Activated CD8-positive, alpha-beta T cell treated with anti-CD3 and anti-CD28 coated beads for 36 hours (primary cell): Measurements from ENCODE around the gene FRS2. TPM values are rescaled to one million over a fixed set of nuclear protein-coding genes. Genes with fewer than 3 reads are reported as not detected.

Experiments used
- ATAC-seq: fragments of 200-7000 bp; cut with Tn5 transposase; one replicate; pipeline ENCODE4 v1.10.0; 2021; ENCODE audit warnings: mild to moderate bottlenecking, moderate library complexity
- CTCF ChIA-PET: fragments of 350-600 bp; sonication (Branson Sonifier 250); formaldehyde crosslinking; loops from one replicate; lab custom pipeline; 2021; ENCODE audit warnings: antibody characterized with exemption; lab: Charles Lee
- POLR2A ChIA-PET: fragments of 350-600 bp; sonication (Branson Sonifier 250); formaldehyde crosslinking; loops from one replicate; lab custom pipeline; 2021; ENCODE audit warnings: antibody characterized with exemption; lab: Charles Lee
- DNase-seq: peaks from one replicate; pipeline ENCODE4 v3.0.0-alpha.2; 2020
- H3K27ac Mint-ChIP-seq: one replicate; pipeline ENCODE4 v1.8.0; 2021; ENCODE audit warnings: mild to moderate bottlenecking, mixed read lengths
- H3K27me3 Mint-ChIP-seq: one replicate; pipeline ENCODE4 v1.8.0; 2021; ENCODE audit warnings: mixed read lengths
- H3K36me3 Mint-ChIP-seq: one replicate; pipeline ENCODE4 v1.8.0; 2021; ENCODE audit warnings: low read depth, mixed read lengths
- H3K4me1 Mint-ChIP-seq: one replicate; pipeline ENCODE4 v1.8.0; 2021; ENCODE audit warnings: low read depth, mixed read lengths
- H3K4me3 Mint-ChIP-seq: one replicate; pipeline ENCODE4 v1.8.0; 2021; ENCODE audit warnings: mild to moderate bottlenecking, moderate library complexity, mixed read lengths
- H3K9me3 Mint-ChIP-seq: one replicate; pipeline ENCODE4 v1.8.0; 2021; ENCODE audit warnings: mixed read lengths
- CTCF ChIP-seq: fragments of 200-600 bp; IDR thresholded peaks from one replicate; pipeline ENCODE4 v1.8.0; 2022; ENCODE audit warnings: antibody characterized with exemption, mild to moderate bottlenecking
- intact Hi-C: fragments of 100-400 bp; cut with micrococcal nuclease; formaldehyde crosslinking; loops from one replicate; pipeline ENCODE4 v1.10.0; 2022
- total RNA-seq, 2 experiments: library from RNA; stranded (reverse); gene quantifications; one replicate each; pipeline ENCODE4 v1.2.3, GENCODE V29; 2021

The FRS2 gene
- total RNA-seq, 2 experiments from 2014 or later: 8.3 to 10.5 TPM

GRCh38 chr12:69479675-69480074 lies 9.5 kb downstream of the FRS2 start:
- no peak for TF ChIP-seq CTCF
- ChIA-PET CTCF (no interaction called here), POLR2A (no interaction called here)
- Mint-ChIP-seq H3K27me3 (no peaks in the 10 kb centered on the region), H3K4me1 (peaks cover 50% of the 10 kb centered on the region), H3K9me3 (no peaks in the 10 kb centered on the region), H3K4me3 (no peak overlapping the region), H3K27ac (no peak overlapping the region), H3K36me3 (peaks cover 5% of the 10 kb centered on the region)
- ATAC-seq: no peak
- no peak for DNase-seq
- intact Hi-C loops: loop anchor here (10.0 kb wide), 1 partner anchor 95 kb away; no protein-coding TSS in a partner anchor

- ChIA-PET POLR2A (interaction anchor here (1.4 kb wide), 1 partner anchor 10 kb away, joined by 10 read pairs; the partner anchor contains the start of gene FRS2), CTCF (interaction anchor here (0.6 kb wide), 1 partner anchor 325 kb away, joined by 3 read pairs; no protein-coding TSS in a partner anchor)
- Mint-ChIP-seq H3K36me3 (peaks cover 5% of the 10 kb centered on the region), H3K27ac (no peak overlapping the region), H3K4me3 (no peak overlapping the region), H3K4me1 (peaks cover 41% of the 10 kb centered on the region), H3K27me3 (no peaks in the 10 kb centered on the region), H3K9me3 (no peaks in the 10 kb centered on the region)
- TF ChIP-seq CTCF: no peak
- intact Hi-C loops: loop anchor here (10.0 kb wide), 1 partner anchor 94 kb away; no protein-coding TSS in a partner anchor
- ATAC-seq (no peak), DNase-seq (no peak)
These were observed 10.5 kb downstream of the FRS2 start for GRCh38 chr12:69480698-69481097.

GRCh38 chr12:69481133-69481532 lies 10.9 kb downstream of the FRS2 start:
- TF ChIP-seq CTCF: no peak
- ATAC-seq (no peak), DNase-seq (no peak)
- intact Hi-C loops: loop anchor here (10.0 kb wide), 1 partner anchor 94 kb away; no protein-coding TSS in a partner anchor
- CTCF ChIA-PET: interaction anchor here (0.6 kb wide), 1 partner anchor 326 kb away, joined by 3 read pairs; no protein-coding TSS in a partner anchor
- Mint-ChIP-seq H3K36me3 (peaks cover 6% of the 10 kb centered on the region), H3K27me3 (no peaks in the 10 kb centered on the region), H3K4me1 (peaks cover 39% of the 10 kb centered on the region), H3K27ac (no peak overlapping the region), H3K9me3 (no peaks in the 10 kb centered on the region), H3K4me3 (no peak overlapping the region)
- POLR2A ChIA-PET: interaction anchor here (1.4 kb wide), 1 partner anchor 11 kb away, joined by 10 read pairs; the partner anchor contains the start of gene FRS2

- intact Hi-C loops: loop anchor here (10.0 kb wide), 1 partner anchor 91 kb away; no protein-coding TSS in a partner anchor
- Mint-ChIP-seq H3K27ac (no peak overlapping the region), H3K27me3 (no peaks in the 10 kb centered on the region), H3K9me3 (peaks cover 4% of the 10 kb centered on the region), H3K4me1 (peaks cover 41% of the 10 kb centered on the region), H3K4me3 (no peak overlapping the region), H3K36me3 (peaks cover 26% of the 10 kb centered on the region)
- DNase-seq (no peak), ATAC-seq (no peak)
- ChIA-PET CTCF (interaction anchor here (0.7 to 2.1 kb wide), 2 partner anchors 87 to 91 kb away, joined by 3 to 7 read pairs; no protein-coding TSS in a partner anchor), POLR2A (interaction anchor here (1.1 kb wide), 1 partner anchor 30 kb away, joined by 3 read pairs; no protein-coding TSS in a partner anchor)
- TF ChIP-seq CTCF: no peak
These were observed 13.5 kb downstream of the FRS2 start for GRCh38 chr12:69483700-69484099.

- Mint-ChIP-seq H3K4me3 (no peak overlapping the region), H3K4me1 (peaks cover 38% of the 10 kb centered on the region), H3K27ac (no peak overlapping the region), H3K9me3 (peaks cover 4% of the 10 kb centered on the region), H3K36me3 (peaks cover 26% of the 10 kb centered on the region), H3K27me3 (no peaks in the 10 kb centered on the region)
- ChIA-PET POLR2A (interaction anchor here (1.1 kb wide), 1 partner anchor 30 kb away, joined by 3 read pairs; no protein-coding TSS in a partner anchor), CTCF (interaction anchor here (0.7 kb wide), 1 partner anchor 90 kb away, joined by 3 read pairs; no protein-coding TSS in a partner anchor)
- no peak for DNase-seq
- intact Hi-C loops: loop anchor here (10.0 kb wide), 1 partner anchor 90 kb away; no protein-coding TSS in a partner anchor
- TF ChIP-seq CTCF: no peak
- no peak for ATAC-seq
These were observed 14.2 kb downstream of the FRS2 start for GRCh38 chr12:69484428-69484827.
